Peyer's patch (tissue), 4 donors: Measurements from ENCODE around the gene CFD. TPM values are rescaled to one million over a fixed set of nuclear protein-coding genes. Genes with fewer than 3 reads are reported as not detected.

ENCODE experiments used
- DNase-seq, 3 donors: peaks; one replicate each; pipeline ENCODE4 v3.0.0-alpha.2; 2017 to 2019
- H3K27ac ChIP-seq, 4 donors: fragments of 200-600 bp; sonication (generic); one replicate each; pipeline ENCODE4 v1.5.1; 2016 to 2019
- H3K27me3 ChIP-seq, 2 donors: fragments of 200-600 bp; sonication (generic); one replicate each; pipeline ENCODE4 v1.5.1; 2019
- H3K36me3 ChIP-seq, 3 donors: fragments of 200-600 bp; sonication (generic); one replicate each; pipeline ENCODE4 v1.5.1; 2016 to 2019
- H3K4me1 ChIP-seq, 4 donors: fragments of 200-600 bp; sonication (generic); one replicate each; pipeline ENCODE4 v1.5.1; 2016 to 2019
- H3K4me3 ChIP-seq, 4 donors: fragments of 200-600 bp; sonication (generic); 1 replicate in 3 of 4; 2 replicates in 1 of 4; pipeline ENCODE4 v1.5.1; 2016 to 2019; ENCODE audit warnings: mild to moderate bottlenecking in 1 of 4
- H3K9me3 ChIP-seq, 4 donors: fragments of 200-600 bp; sonication (generic); one replicate each; pipeline ENCODE4 v1.5.1; 2016 to 2019; ENCODE audit warnings: mild to moderate bottlenecking in 1 of 4
- CTCF ChIP-seq, 6 experiments: fragments of 450-650 bp in 4 of 6; fragments of 200-600 bp in 2 of 6; sonication (generic) in 1 of 6; IDR thresholded peaks; one replicate each; pipeline ENCODE4 v1.5.1; 2017 to 2019; ENCODE audit warnings: antibody characterized with exemption in 6 of 6, mild to moderate bottlenecking in 3 of 6, moderate library complexity in 1 of 6
- POLR2A ChIP-seq, 2 donors: fragments of 450-650 bp; IDR thresholded peaks; one replicate each; pipeline ENCODE4 v1.5.1; 2017; ENCODE audit warnings: antibody characterized with exemption in 2 of 2, mild to moderate bottlenecking in 2 of 2, moderate library complexity in 2 of 2
- total RNA-seq, 4 donors: library from RNA; depleted of rRNA; stranded (reverse); fragments of >200 nt; gene quantifications; one replicate each; pipeline ENCODE4 v1.1.0, GENCODE V29; 2016

Gene CFD
- total RNA-seq, 4 donors from 2014 or later: 140 to 403 (median 303) TPM

DNA sequence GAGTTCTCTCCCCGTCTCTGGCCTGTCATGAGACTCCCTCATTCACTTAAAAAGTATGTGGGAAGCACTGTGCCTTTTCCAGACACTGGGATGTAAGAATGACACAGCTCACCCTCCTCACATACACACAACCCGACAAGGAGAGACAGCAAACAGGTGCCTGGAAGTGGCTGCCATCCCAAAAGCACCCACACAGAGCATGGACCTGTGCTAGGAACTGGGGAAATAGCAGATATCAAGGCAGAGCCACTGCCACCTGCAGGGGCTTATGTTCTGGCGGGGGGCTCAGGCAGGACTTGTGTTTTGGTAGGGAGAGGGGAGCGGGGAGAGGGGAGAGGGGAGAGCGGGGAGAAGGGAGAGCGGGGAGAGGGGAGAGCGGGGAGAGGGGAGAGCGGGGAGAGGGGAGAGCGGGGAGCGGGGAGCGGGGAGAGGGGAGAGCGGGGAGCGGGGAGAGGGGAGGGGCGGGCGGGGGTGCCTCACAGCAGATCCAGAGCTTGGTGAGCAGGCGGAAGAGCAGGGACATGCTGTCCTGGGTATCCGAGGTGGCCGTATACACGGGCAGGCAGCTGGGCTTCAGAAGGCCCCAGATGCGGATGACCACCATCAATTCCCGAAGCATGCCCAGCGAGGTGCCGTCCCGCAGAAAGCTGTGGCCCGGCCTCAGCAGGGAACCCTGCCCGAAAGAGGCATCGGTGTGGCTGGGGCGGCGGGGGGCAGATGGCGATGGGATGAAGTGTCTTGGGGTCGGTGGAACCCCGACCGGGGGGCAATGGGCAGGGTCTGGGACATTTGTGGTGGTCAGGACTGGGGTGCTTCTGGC is 12.2 kb downstream of the CFD start:
- Histone ChIP-seq H3K4me3 (no peak overlapping the region), H3K4me1 (peaks cover 0 to 10% (median 7%) of the 10 kb centered on the region in 4 donors), H3K36me3 (peaks cover 0 to 58% (median 0%) of the 10 kb centered on the region in 3 donors)

DNA sequence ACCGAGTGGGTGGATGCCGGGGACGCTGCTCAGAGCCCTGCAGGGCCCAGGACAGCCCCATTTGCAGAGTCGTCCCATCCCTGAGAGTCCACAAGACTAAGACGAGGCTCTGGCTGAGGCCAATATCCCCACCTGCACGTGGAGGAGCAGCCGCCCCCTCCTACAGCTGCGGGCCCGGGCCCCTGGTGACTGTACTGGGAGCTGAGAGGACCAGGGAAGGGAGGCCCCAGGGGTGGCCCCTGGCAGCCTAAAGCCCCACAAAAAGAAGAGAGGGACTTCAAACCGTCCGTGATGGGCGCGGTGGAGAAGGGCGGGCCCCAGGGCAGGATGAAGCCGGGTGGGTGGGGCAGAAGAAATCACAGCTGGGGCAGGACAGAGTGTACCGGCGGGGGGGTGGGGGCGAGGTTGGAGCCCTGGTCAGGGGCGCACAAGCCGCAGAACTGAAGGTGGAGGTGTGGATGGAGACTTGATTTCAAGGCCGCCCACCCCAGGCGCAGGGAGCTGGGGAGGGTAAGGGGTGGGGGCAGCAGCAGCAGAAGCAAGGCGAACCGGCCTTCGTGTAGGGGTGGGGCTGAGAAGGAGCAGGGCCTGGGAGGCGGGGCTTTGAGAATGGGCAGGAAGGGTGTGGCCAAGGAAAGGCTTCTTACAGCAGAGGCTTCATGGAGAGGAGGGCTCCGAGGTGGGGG is 12.9 kb downstream of the CFD start:
- peak; percentile 59 to 93 (median 87) for DNase-seq
- Histone ChIP-seq H3K9me3 (no peaks in the 10 kb centered on the region), H3K4me1 (peaks cover 0 to 10% (median 7%) of the 10 kb centered on the region in 4 donors), H3K27me3 (no peaks in the 10 kb centered on the region), H3K27ac (peak overlapping the region; percentile 61 to 83 (median 67)), H3K4me3 (peak overlapping the region in 2 of 4 donors; percentile 32 to 38), H3K36me3 (peaks cover 0 to 65% (median 0%) of the 10 kb centered on the region in 3 donors)
- TF ChIP-seq POLR2A (IDR thresholded peaks at IDR 0.05): no peak
- TF ChIP-seq CTCF (IDR thresholded peaks at IDR 0.05): no peak

More for the DNA sequence above, 12.2 kb downstream of the CFD start:
- Histone ChIP-seq H3K9me3 (no peaks in the 10 kb centered on the region), H3K27ac (peak overlapping the region; percentile 61 to 83 (median 67)), H3K27me3 (no peaks in the 10 kb centered on the region)
- TF ChIP-seq POLR2A (IDR thresholded peaks at IDR 0.05) (no peak), CTCF (IDR thresholded peaks at IDR 0.05) (no peak)
- no peak for DNase-seq

DNA sequence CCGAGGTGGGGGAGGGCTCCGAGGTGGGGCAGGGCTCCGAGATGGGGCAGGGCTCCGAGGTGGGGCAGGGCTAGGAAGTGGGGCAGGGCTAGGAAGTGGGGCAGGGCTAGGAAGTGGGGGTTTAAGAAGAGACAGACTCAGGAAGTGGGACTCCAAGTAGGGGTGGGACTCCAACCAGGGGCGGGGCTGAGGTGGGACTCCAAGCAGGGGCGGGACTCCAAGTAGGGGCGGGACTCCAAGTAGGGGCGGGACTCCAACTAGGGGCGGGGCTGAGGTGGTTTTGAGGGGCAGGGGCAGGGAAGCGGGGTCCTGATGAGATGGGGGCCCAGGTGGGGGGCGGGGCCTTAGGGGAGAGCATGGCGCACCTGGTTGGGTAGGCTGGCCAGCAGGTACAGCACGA is 13.6 kb downstream of the CFD start:
- Histone ChIP-seq H3K4me3 (peak overlapping the region in 1 of 4 donors; percentile 38), H3K27me3 (no peaks in the 10 kb centered on the region), H3K4me1 (peaks cover 0 to 10% (median 7%) of the 10 kb centered on the region in 4 donors), H3K36me3 (peaks cover 0 to 64% (median 0%) of the 10 kb centered on the region in 3 donors), H3K9me3 (no peaks in the 10 kb centered on the region), H3K27ac (peak overlapping the region in 2 of 4 donors; percentile 72 to 83)
- no peak for TF ChIP-seq POLR2A (IDR thresholded peaks at IDR 0.05)
- no peak for TF ChIP-seq CTCF (IDR thresholded peaks at IDR 0.05)
- peak in 2 of 3 donors; percentile 68 to 75 for DNase-seq

- Histone ChIP-seq H3K9me3 (no peaks in the 10 kb centered on the region), H3K27ac (peak overlapping the region in 1 of 4 donors; percentile 83), H3K4me3 (no peak overlapping the region), H3K27me3 (no peaks in the 10 kb centered on the region), H3K4me1 (peaks cover 0 to 10% (median 7%) of the 10 kb centered on the region in 4 donors), H3K36me3 (peaks cover 0 to 59% (median 0%) of the 10 kb centered on the region in 3 donors)
- DNase-seq: no peak
- TF ChIP-seq POLR2A (IDR thresholded peaks at IDR 0.05): no peak
- TF ChIP-seq CTCF (IDR thresholded peaks at IDR 0.05): no peak
These were observed 14.1 kb downstream of the CFD start for GRCh38 chr19:873561-874041.

DNA sequence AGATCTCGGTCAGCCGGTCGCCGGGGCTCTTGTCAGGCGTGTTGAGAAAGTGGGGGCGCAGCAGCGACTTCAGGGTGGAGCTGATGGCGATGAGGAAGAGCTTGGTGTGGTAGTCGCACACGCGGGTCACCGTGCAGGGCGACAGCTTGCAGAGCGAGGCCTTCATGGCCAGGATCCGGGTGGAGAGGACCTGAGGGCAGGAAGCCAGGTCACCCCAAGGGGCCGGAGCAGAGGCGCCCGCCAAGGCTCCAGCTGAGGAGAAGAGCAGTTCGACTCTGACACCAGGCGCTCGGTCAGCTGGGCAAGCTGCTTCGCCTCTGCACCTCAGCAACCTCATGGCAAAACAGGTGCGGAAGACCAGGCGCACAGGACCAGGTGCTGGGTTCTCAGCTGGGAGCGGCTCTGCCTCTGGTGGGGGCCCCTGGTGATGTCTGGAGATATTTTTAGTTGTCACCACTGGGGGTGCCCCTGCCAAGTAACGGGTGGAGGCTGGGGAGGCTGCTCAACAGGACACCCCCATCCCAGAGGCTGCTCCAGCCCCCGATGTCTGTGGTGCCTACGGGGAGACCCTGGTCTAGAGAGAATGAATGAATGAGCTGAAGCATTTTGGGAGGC is 15.9 kb downstream of the CFD start:
- Histone ChIP-seq H3K4me3 (no peak overlapping the region), H3K4me1 (peaks cover 0 to 10% (median 7%) of the 10 kb centered on the region in 4 donors), H3K27me3 (no peaks in the 10 kb centered on the region), H3K27ac (no peak overlapping the region), H3K9me3 (no peaks in the 10 kb centered on the region), H3K36me3 (peaks cover 0 to 60% (median 0%) of the 10 kb centered on the region in 3 donors)
- TF ChIP-seq CTCF (IDR thresholded peaks at IDR 0.05): no peak
- TF ChIP-seq POLR2A (IDR thresholded peaks at IDR 0.05): no peak
- DNase-seq: no peak
